Spleen (tissue), 7 donors: ENCODE results near the gene PCDHB4.

ENCODE experiments used
- CTCF ChIP-seq, 11 experiments: fragments of 200-600 bp in 7 of 11; fragments of 450-650 bp in 4 of 11; sonication (generic) in 4 of 11; IDR thresholded peaks in 8 of 11; conservative IDR thresholded peaks in 3 of 11; 1 replicate in 7 of 11; 2 replicates in 4 of 11; pipeline versions ENCODE4 v1.4.0 to v1.8.0; 2016 to 2021; ENCODE audit warnings: antibody characterized with exemption in 11 of 11, inconsistent platforms in 4 of 11, mild to moderate bottlenecking in 1 of 11
- POLR2A ChIP-seq, 3 donors: fragments of 450-650 bp; IDR thresholded peaks; one replicate each; pipeline ENCODE4 v1.5.1; 2017; ENCODE audit warnings: antibody characterized with exemption in 3 of 3, mild to moderate bottlenecking in 1 of 3
- POLR2AphosphoS5 ChIP-seq, 3 donors: sonication (generic); formaldehyde crosslinking; IDR thresholded peaks; one replicate each; pipeline ENCODE4 v1.5.1; 2017; ENCODE audit warnings: antibody characterized with exemption in 3 of 3
- donor health status: DM: no; HTN: no; CAD: no; lungs with moderate emphysema.
- donor health status: DM: no; HTN: no; CAD: no.
- donor health status: DM: no; HTN: no; CAD: no.

DNA sequence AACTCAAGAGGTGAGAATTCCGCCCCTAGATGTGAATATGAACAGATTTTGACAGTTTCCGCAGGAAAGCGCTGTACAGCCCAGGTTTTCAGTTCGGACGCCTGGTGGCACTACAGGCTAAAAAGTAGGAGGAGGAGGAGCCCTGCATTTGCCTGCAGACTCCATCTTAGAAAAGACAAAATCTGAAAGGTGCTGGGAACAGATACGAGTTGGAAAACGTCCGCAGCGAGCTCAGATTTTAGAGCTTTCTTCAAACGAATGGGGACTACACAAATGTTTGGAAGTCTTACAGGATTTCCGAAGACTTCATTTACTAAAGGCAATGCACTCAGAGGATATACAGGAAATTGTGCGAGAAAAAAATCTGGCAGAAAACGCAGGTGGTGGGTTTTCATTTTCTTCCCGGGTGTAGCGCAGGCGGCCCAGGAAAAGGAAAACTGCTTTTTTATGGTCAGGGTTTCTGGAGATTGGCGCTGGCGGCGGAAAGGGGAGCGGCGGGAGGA, 37.1 kb upstream of the PCDHB4 start:
- TF ChIP-seq CTCF (IDR thresholded peaks at IDR 0.05 in 8 of 11, conservative IDR thresholded peaks at IDR 0.05 in 3 of 11) = peak in 7 of 11 experiments; percentile 28 to 57 (median 38)
- TF ChIP-seq POLR2AphosphoS5 (IDR thresholded peaks at IDR 0.05) = no peak
- TF ChIP-seq POLR2A (IDR thresholded peaks at IDR 0.05) = no peak
